HCT116 (cell line): Measurements from ENCODE around the gene RAB8A.

Experiments used
- CTCF ChIP-seq, 3 experiments: fragments of 200-600 bp in 1 of 3; sonication (generic) in 1 of 3; IDR thresholded peaks in 2 of 3; conservative IDR thresholded peaks in 1 of 3; 2 replicates each; pipeline ENCODE4 v1.5.1; 2012 to 2017; ENCODE audit warnings: low read depth in 2 of 3, low read length in 2 of 3, antibody characterized with exemption in 1 of 3, borderline replicate concordance in 1 of 3, control low read depth in 1 of 3, mild to moderate bottlenecking in 1 of 3, mixed read lengths in 1 of 3, mixed run types in 1 of 3, moderate library complexity in 1 of 3; ENCODE audit not compliant: insufficient read depth in 1 of 3
- EZH2 ChIP-seq: fragments of 200-600 bp; sonication (generic); IDR thresholded peaks from 2 replicates; pipeline ENCODE4 v1.6.1; 2017; ENCODE audit warnings: antibody characterized with exemption, mixed run types
- MAX ChIP-seq: IDR thresholded peaks from 2 replicates; pipeline ENCODE4 v1.6.1; 2012
- POLR2A ChIP-seq: IDR thresholded peaks from 2 replicates; pipeline ENCODE4 v1.7.0; 2011; ENCODE audit warnings: borderline replicate concordance; ENCODE audit not compliant: insufficient read depth, insufficient read length; ENCODE audit errors: extremely low read depth
- RAD21 ChIP-seq: IDR thresholded peaks from 2 replicates; pipeline ENCODE4 v1.6.1; 2012; ENCODE audit warnings: low read depth, mild to moderate bottlenecking
- SRF ChIP-seq: IDR thresholded peaks from 2 replicates; pipeline ENCODE4 v1.6.1; 2012; ENCODE audit warnings: low read depth
- ZBTB33 ChIP-seq: IDR thresholded peaks from 2 replicates; pipeline ENCODE4 v1.6.1; 2011; ENCODE audit warnings: mild to moderate bottlenecking, low read length, moderate library complexity; ENCODE audit not compliant: insufficient replicate concordance; ENCODE audit errors: extremely low read depth
- ZNF274 ChIP-seq: fragments of 200-500 bp; sonication (Bioruptor generic); IDR thresholded peaks from 2 replicates; pipeline ENCODE4 v1.6.1; 2014; ENCODE audit warnings: mild to moderate bottlenecking, low read depth, low read length, inconsistent platforms

GRCh38 chr19:16131648-16132047 is 20.0 kb downstream of the RAB8A start:
- TF ChIP-seq CTCF (IDR thresholded peaks at IDR 0.05 in 2 of 3, conservative IDR thresholded peaks at IDR 0.05 in 1 of 3; ENCODE audit: borderline replicate concordance in 1 of 3, insufficient read depth in 1 of 3, low read depth in 2 of 3, low read length in 2 of 3): no peak
- TF ChIP-seq SRF: no peak
- TF ChIP-seq ZBTB33: no peak
- TF ChIP-seq MAX: no peak
- no peak for TF ChIP-seq POLR2A
- no peak for TF ChIP-seq ZNF274
- no peak for TF ChIP-seq RAD21
- TF ChIP-seq EZH2: no peak
